Activated CD4-positive, alpha-beta T cell treated with anti-CD3 and anti-CD28 coated beads for 1 hour (primary cell): ENCODE measurements around the gene BCL2.
A peak's percentile ranks its signal among the peaks of the same experiment; 100 is the strongest.

Experiments
- DNase-seq: peaks from one replicate; pipeline ENCODE4 v3.0.0-alpha.2; 2020

The BCL2 gene

GRCh38 chr18:63325086-63325686 is 5.6 kb upstream of the BCL2 start:
- DNase-seq = no peak

DNA sequence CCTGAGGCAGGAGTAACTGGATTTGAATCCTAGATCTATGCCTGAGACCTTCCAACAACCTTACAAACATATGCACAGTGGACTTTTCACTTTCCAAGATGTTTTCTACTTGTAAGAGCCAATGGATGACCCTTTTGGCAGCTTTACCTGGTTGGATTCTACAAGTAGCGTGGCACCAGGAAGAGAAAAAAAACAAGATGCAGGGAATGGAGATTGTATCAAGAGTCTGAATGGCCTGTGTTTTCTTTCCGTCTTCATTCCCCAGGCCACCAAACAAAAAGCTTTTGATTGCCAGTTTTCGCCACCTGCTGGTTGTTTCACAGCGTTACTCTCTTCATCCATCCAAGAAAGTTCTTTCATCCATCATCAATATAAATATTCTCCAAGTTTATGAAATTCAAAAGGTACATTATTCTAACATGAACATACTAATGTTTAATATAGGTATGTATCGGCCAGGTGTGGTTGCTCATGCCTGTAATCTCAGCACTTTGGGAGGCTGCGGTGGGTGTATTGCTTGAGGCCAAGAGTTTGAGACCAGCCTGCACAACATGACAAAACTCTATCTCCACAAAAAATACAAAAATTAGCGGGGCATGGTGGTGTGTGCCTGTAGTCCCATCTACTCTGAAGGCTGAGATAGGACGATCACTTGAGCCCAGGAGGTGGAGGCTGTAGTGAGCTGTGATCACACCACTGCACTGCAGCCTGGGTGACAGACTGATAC is 3.5 kb upstream of the BCL2 start:
- peak; percentile 36 for DNase-seq

GRCh38 chr18:63322206-63322605 is 2.6 kb upstream of the BCL2 start:
- no peak for DNase-seq

DNA sequence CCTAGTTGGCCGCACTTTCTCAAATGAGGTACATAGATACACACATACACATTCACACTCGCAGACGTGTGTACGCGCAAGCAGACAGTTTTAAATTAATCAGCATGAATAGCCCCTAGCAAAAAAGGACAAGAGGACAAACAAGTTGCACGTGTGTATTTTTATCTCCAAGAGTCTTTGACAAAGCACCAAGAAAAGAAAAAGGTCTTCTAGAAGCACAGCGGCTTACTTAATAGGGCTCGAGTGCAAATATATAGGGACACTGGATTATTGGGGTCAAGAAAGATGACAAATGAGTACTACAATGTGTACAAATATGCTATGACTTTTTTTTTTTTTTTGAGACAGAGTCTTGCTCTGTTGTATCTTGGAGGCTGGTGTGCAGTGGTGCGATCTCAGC is 1.7 kb upstream of the BCL2 start:
- no peak for DNase-seq

DNA sequence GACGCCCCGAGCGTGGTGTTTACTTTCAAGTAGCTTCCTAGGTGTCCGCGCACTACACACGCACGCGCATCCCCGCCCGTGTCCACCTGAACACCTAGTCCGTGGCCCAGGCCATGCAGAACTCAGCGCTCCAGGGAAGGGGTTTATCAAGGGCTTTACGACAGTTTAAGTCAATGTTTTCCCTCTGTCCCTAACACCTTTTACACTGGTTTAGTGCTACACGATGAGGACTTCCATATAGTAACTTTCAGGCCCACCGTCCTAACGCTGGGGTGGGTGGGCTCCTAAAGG is 1.4 kb upstream of the BCL2 start:
- DNase-seq = no peak

DNA sequence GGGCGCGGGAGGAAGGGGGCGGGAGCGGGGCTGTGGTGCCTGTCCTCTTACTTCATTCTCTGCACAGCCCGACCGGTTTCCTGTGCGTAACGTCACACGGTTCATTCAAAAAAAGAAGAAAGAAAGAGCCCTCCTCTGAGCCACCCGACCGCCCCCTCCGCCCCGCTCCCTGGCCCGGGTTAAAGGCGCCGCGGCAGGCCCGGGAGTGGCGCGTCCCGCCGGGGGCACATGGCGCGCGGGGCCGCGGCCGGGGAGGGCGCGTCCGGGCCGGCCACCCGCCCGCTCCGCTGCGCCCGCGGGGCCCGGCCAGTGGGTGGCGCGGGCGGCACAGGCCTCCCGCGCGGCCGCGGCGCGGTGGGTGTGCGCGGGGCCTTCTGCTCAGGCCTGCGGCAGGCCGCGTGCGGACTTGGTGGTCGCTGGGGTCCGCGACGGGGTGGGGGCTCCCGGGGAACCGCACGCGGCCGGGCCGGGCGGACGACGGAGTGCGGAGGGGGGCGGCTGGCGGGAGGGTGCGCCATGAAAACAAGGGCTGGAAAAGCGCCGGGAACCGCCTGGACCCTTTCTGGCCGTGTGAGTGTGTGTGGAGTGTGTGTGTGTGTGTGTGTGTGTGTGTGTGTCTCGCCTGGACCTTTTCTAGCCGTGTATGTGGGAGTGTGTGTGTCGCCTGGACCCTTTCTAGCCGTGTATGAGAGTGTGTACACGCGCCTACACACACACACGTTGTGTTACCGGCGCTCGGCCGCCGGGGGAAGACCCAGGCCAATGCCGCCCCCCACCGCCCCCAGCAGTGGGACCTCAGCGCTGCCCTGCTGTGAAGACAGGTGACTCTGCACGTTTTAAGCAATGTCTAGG is 780 bp upstream of the BCL2 start:
- peak; percentile 79 for DNase-seq

- DNase-seq = no peak
These were observed 633 bp downstream of the BCL2 start for GRCh38 chr18:63318889-63319382.

GRCh38 chr18:63317982-63318888 is 1.3 kb downstream of the BCL2 start:
- DNase-seq = peak; percentile 70

GRCh38 chr18:63317556-63317946 is 2.0 kb downstream of the BCL2 start:
- DNase-seq = no peak

- no peak for DNase-seq
These were observed 2.7 kb downstream of the BCL2 start for GRCh38 chr18:63316612-63317555.

- no peak for DNase-seq
These were observed 3.7 kb downstream of the BCL2 start for GRCh38 chr18:63315876-63316275.

- DNase-seq = no peak
These were observed 4.4 kb downstream of the BCL2 start for GRCh38 chr18:63315131-63315662.

DNA sequence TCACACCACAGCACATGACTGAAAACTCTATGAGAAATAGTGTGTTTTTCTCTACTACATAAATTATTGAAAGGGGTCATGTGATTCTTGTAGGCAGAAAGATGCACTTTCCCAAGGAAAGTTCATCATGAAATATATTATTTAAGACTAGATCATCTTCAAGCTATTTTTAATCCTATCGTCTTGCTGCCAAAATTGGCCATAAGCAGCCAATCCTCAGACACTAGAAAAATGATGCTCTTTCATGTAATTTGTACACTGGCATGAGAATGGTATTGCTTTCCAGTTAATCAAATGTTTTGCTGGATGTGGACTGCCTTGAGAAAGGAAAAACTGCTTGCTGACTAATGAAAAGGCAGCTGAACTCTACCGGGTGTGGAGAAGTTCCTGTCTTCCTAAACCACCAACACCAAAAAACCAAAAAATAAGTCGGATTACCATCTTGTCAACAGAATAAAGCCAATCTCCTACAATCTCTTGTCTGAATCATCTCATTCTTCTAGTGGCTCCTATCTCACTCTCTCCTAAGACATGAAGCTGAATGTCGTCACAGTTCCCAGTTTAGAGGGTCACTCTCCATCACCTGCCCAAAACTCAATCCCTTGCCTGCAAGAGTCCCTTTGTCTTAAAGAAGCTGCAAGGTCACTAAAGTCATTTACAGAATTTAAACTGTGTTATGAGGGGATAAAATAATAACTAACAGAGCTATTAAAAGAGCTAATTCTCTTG is 5.3 kb downstream of the BCL2 start:
- DNase-seq = no peak

DNA sequence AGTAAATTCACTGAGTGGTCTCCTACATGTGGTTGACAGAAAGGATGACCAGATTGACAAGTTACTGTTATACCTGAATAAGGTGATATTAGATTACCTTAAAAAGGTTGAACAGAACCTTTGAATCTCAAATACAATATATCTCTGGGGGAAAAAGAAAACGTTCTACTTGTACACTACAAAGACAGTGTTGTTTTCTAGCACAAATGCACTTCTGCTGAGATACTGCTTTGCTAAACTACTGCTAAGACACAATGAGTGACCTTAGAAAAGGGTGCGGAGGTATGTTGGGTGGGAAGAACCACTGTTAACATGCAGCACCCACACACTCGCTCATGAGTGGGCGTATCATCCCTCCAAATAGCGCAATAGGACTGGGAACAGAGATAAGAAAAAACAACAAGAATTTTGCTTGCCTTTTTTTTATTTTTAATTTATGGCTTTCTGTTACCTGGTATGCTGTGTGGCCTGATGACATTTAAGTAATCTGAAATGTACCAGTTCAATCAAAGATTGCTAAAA is 6.1 kb downstream of the BCL2 start:
- DNase-seq = no peak

GRCh38 chr18:63312737-63313395 is 6.7 kb downstream of the BCL2 start:
- DNase-seq = no peak

DNA sequence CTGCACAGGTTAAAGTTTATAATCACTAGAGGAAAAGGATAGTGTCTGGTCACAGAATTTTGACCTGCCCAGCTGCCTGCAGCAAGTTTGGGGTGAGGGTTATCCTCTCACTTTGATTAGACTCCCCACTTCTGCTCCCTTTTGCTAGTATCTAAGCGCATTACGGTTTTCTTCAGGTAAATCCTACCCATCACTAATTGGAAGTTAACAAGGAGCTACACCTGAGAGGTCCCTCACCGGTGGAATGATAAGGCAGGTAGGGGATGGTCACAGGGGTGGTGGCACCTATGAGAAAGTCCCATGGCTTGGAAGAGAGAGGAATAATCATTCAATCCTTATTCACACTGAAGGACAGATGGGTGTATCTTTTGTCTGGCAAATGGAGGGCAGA is 7.6 kb downstream of the BCL2 start:
- DNase-seq = no peak

DNA sequence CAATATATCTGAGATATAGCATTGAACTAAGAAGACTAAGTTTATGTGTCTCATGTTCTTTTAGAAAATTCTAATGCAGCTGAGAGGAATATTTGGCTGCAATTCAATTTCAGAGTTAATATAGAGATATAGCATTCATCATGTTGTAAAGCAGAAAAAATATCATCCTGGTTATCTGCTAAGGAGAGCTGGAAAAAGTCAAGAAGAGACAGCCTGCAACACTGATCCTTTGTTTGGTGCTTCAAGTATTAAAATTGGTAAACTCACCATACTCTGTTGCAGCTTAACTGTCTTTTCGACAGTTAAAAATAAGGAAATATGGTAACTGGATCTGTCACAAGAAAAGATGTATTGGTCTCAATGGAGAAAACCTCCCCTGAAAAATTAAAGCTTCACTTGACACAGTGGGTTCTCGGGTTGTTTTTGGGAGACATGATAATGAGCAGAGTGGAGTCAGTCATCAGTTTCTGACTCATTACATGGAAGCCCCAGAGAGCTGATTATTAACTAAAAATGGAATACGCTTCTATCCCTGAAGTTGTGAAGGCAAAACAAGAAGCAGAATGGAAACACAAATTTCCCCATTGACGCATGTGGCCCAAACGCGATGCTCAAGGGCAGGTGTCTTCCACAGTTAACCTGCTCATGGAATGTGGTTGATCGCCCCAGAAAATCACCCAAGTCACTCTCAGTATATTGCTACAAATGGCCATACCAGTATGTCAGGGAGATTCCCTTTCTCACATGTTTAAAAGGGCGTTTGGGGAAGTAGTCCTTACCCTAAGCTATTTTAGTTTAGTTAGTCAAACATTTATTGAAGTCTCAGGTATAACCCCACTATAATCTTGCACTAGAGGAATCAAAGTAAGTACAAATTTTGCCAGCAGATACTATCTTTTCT is 8.2 kb downstream of the BCL2 start:
- DNase-seq = no peak

DNA sequence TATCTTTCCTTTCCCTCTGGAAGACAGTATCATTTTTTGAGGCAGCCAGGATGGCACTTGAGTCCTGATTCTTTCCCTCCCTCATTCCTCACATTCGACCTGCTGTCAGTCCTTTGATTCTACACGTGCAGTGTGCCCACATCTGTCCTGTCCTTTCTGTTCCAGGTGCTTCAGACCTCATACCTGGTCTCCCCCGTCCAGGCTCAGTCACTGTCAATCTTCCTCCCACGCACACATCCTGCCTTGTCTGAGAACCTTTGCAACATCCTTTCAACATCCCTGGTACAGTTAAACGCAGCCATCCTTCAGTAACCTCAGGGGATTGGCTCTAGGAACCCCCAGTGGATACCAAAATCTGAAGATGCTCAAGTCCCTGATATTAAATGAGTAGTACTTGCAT is 10.1 kb downstream of the BCL2 start:
- no peak for DNase-seq
